H4 (cell line): ENCODE data around the gene MLXIP. TPM values are rescaled to one million over a fixed set of nuclear protein-coding genes. Genes with fewer than 3 reads are reported as not detected.

Source experiments
- DNase-seq: peaks from one replicate; pipeline ENCODE4 v3.0.0-alpha.2; 2015; ENCODE audit warnings: low spot score
- total RNA-seq: library from RNA; depleted of rRNA; stranded (reverse); fragments of >200 nt; shearing (Covaris generic); gene quantifications from 2 replicates; pipeline ENCODE4 v1.2.3, GENCODE V29; 2014

Gene MLXIP
- total RNA-seq, 1 experiment from 2014 or later, result 5.0 TPM

DNA sequence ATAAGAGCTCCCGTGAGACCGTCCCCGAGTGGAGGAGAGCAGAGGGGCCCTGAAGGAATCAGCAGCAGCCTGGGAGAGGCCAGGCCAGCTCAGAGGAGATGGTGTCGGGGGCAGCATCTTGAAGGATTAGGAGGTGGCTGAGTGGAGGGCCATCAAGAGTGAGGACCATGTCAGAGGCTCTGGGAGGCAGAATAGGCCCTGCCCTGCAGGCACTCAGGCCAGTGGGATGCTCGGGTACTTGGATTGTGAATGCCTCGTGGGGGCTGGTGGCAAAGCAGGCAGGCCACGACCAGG lies 47.7 kb downstream of the MLXIP start:
- no peak for DNase-seq

DNA sequence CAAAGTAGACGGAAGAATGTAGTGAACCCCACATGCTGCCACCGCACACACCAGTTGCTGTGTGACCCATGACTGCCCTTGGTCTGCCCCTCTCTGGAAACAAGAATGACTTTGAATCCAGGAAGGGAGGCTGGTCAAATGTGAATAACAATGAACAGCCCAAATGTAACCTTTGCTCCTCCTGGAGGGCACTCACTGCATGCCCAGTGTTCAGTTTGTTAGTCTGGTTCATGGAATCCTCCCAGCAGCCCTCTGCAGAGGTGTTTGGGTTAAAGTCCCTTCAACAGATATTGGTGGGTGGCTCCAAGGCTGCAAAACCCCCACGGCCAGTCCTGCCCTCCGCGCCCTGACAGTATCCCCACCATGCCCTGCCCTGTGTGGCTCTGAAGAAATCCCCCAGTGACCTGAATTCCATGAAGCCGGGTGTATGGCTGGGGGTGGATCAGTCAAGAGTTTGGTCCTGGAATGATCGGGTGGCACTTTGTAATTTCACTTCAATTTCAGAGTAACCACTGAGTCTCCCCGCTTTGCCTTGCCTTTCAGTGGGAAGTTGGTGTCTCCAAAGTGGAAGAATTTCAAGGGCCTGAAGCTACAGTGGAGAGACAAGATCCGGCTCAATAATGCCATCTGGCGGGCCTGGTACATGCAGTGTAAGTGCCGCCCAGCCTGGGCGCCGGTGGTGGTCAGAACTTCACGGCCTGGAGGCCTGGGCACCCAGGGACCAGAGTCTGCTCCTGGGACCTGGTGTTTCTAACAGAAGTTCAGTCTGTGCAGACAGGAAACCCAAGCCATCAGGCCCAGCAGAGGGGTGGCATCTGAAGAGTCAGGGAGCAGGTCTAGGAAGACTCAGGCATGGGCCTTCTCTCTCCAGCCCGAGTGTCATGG lies 48.4 kb downstream of the MLXIP start:
- DNase-seq, result no peak

DNA sequence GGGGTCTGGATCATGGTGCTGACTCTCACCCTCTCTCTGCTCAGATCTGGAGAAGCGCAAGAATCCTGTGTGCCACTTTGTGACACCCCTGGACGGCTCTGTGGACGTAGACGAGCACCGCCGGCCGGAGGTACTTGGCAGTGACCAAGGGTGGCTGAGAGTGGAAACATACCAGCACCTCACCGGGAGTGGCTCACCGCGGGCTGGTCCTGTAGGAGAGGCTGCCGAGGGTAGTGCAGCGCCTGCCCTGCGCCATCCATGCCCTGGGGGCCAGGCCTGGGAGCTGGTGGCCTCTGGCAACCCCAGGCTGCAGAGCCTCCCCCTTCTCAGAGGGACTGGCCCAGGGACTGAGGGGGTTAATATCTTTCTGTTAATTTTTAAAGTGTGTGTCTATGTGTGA lies 49.3 kb downstream of the MLXIP start:
- DNase-seq, result no peak

DNA sequence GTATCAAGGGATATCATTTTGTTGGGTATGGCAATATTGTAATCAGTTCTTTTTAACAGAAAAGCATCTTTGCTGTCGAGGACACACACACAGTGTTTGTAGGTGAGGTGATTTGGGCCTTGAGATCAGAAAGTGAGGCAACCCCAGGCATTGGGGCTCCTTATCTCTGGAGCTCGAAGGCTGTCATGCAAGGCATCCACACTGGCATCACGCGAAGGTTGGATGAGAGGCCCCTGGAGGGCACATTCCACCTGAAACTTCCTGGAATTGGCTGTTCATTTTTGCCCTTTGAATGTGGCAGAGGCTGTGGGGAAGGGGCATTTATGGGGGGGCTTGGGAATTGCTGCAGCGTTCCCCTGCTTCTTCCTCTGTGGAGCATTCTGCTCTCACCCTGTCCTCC lies 49.9 kb downstream of the MLXIP start:
- DNase-seq, result no peak

DNA sequence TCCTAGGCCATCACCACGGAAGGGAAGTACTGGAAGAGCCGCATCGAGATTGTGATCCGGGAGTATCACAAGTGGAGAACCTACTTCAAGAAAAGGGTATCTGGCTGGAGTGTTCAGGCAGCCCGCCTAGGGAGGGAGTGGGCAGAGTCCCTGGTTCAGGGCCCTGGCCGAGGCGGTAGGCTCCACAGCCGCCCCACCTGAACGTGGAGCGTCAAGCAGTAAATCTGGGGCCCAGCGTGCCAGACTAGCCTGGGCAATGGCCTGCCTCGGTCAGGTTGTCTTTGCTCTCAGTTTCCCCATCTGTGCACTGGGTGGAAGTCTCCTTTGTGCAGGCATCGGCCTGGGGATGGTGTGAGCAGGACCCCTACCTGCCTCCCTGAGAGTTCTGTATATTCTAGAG lies 50.6 kb downstream of the MLXIP start:
- no peak for DNase-seq

DNA sequence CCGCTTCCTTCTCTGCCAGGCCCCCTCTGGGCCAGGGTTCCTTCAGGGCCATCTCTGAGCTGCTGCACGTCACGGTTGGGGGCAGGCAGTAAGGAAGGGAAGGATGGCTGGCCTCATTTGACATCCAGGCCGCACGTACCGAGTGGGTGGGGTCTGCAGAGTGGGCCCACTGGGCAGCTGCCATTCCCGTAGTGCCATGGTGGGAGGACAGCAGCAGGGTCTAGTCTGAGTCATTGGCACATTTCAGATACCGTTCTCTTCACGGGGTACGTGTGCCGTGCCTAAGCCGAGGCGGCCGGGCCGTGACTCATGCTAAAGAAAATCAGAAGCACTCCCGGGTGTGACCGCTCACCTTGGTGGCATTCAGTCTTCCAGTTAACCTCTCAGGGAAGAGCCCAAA lies 51.6 kb downstream of the MLXIP start:
- no peak for DNase-seq

DNA sequence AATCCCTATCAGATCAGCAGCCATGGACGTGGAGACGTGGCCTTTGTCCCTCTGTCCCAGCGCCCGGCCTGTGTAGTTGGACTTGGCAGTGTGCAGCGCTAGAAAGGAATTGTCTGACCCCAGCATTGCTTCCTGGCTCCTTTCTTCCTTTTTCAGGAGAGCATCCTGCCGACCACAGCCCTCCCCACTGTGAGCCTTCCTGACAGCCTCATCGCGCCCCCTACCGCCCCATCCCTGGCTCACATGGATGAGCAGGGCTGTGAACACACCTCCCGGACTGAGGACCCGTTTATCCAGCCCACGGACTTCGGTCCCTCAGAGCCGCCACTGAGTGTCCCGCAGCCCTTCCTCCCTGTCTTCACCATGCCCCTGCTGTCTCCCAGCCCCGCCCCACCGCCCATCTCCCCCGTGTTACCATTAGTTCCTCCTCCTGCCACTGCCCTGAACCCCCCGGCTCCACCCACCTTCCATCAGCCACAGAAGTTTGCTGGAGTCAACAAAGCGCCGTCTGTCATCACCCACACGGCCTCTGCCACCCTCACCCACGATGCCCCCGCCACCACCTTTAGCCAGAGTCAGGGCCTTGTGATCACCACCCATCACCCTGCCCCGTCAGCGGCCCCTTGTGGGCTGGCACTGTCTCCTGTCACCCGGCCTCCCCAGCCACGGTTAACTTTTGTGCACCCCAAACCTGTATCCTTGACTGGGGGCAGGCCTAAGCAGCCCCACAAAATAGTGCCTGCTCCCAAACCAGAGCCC lies 54.8 kb downstream of the MLXIP start:
- DNase-seq, result no peak

DNA sequence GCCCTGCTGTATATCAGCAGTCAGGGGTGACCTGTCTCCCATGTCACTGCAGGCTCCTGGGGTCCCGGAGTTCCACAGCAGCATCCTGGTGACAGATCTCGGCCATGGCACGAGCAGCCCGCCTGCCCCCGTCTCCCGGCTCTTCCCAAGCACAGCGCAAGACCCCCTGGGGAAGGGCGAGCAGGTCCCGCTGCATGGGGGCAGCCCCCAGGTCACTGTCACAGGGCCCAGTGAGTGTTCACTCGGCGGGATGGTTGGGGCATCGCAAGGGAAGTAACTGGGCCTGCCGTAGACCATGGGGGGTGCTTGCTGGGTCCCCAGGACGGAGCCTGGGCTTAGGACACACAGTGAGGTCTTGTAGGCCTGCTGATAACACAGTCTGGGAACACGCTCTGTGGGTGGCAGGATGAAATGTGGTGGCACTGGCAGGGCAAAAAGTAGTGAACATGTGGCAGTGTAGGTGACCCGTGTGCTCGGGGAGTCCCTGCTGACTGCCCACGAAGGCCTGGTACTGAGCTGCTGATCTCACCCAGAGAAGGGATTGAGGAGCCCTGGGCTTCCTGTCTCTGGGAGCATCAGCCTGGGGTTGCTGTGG lies 57.0 kb downstream of the MLXIP start:
- DNase-seq, result no peak

DNA sequence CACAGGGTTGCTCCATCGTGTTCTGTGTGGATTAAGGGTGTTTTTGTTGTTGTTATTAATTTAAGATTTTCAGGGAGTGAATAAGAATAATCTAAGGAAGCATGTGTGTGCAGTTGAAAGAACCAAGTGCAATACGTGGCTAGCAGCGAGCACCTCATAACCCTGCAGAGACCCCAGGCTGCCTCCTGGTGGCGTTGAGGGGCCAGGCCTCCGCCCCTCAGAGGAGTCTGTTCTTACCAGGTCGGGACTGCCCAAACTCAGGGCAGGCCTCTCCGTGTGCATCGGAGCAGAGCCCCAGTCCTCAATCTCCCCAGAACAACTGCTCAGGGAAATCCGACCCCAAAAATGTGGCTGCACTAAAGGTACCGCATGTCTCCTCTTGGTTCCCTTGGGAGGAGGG lies 58.7 kb downstream of the MLXIP start:
- no peak for DNase-seq

DNA sequence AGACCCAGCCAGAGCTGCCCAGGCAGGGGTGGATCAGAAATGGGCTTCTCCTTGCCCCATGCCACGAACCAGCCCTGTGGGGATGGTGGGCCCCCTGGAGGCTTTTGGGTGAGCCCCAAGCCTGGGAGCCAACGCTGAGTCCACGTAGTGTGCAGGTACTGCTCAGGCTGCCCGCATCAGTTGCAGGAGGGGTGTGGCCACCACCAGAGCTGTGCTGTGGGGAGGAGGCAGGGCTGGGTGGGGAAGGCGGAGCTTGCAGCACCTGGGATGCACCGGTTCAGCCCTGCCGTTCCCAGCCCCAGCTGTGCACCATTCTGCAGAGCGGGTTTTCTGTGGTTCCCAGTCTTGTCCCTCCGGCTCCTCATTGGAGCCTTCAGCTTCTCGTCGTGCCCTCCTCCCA lies 59.1 kb downstream of the MLXIP start:
- no peak for DNase-seq

DNA sequence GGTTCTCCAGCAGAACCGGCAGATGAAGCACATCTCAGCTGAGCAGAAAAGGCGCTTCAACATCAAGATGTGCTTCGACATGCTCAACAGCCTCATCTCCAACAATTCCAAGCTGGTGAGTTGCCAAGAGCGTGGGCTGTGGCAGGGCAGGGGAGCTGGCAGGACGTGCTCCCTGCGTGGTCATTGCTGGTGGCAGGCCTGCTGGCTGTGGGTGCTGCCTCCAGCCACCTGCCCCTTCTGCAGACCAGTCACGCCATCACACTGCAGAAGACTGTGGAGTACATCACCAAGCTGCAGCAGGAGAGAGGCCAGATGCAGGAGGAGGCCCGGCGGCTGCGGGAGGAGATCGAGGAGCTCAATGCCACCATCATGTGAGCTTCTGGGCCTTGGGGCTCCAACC lies 59.6 kb downstream of the MLXIP start:
- DNase-seq, result no peak

DNA sequence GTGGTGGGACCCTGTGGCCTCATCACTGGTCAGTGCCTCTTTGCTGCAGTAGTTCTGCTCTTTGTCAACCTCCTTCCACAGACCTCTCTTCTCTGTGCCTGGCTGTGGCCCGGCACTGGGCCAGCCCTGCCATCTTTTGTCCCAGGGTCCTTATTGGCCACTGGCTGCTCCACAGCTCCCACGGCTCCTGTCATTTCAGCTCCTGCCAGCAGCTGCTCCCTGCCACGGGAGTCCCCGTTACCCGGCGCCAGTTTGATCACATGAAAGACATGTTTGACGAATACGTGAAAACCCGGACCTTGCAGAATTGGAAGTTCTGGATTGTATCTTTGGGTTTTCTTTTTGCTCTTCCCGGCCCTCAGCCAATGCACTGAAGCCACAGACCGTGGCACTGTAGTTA lies 60.1 kb downstream of the MLXIP start:
- DNase-seq, result no peak

DNA sequence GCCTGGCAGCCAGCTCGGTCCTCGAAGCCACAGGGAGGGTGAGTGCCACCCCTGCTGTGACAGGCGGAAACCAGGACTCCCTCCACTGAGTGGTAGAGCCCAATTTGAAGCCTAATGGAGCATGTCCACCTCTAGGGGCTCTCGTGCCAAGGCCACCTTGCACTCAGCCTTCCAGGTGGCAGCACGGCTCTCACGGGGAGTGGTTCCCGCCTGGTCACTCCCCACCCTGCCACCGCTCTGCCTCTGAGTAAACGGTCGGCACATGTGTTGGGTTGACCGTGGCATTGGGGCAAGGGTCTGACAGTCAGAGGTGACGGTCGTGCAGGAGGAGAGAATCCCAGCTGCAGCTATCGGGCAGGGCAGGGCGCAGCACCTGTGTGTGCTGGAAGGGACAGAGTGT lies 60.7 kb downstream of the MLXIP start:
- no peak for DNase-seq

DNA sequence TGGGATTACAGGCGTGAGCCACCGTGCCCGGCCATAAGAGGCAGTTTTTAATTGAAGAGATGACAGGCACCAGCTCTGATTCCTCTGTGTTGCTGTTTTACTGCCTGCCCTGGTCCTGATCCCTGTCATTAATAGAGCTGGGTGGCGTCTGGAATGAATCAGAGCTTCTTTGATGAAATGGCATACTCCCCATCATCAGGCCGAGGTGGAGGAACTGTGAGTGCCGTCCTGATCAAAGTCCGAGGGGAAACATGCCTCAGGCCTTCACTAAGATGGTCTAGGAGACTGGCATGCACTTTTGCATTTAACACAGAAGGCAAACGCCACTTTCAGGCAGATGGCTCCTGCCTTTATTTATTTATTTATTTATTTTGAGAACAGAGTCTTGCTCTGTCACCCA lies 61.4 kb downstream of the MLXIP start:
- DNase-seq, result no peak

DNA sequence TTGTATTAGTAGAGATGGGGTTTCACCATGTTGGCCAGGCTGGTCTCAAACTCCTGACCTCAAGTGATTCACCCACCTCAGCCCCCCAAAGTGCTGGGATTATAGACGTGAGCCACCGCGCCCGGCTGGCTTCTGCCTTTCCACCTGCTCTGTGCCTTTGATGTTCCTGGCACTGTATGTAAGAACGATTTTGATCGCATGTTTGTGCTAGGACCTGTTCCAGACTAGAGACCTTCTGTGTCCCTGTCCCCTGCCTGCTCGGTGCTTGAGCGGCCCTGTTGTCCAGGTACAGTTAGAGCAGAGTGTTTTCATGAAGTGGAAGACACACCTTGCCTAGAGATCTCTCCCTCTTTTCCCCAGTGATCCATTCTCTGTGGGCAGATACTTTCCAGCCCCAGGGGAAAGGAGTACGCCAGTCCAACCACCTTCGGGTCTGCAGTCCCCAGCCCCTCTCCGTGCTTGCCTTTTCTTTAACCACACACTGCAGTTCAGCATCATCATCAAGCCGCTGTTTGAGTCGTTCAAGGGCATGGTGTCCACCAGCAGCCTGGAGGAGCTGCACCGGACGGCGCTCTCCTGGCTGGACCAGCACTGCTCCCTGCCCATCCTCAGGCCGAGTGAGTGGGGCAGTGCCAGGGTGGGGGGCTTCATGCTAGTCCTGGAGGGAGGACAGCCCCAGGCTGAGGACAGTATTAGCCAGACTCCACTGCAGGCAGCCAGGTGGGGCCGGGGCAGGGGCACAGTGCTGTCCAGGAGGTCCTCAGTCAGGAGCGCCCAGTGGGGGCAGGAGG lies 62.1 kb downstream of the MLXIP start:
- no peak for DNase-seq

DNA sequence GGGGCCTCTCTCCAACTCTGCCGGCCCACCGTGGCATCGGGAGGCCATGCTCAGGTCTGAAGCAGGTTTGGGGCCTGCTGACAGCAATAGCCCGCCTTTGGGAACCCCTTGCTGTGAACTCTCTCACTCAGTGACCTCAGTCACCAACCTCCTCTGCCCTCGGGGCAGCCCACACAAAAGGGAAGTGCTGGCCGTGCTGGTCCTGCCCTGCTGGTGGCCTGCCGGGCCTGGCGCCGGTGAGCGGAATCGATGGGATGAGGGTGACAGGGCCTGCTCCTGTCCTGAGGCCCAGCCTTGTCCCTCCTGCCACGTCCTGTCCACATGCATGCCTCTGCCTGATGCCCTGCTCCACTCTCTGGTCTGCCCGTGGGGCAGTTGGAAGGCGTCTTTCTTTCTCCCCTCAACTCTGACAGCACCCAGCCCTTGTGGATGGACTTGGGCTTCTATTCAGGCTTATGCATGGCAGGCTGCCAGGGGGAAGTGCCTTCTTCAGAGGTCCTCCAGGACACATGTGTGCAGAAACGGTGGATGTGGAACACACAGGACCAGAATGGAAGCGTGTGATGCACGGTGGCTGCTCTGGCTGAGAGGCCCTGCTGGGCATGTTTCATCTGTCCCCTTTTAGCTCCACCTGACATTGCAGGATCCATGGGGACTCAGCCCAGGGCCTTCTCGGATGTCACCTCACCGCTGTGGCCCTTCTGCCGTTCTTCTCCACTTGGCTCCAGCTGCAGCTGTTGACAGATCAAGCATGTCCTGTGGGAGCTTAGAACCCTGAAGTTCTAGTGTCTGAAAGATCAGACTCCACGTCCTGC lies 63.6 kb downstream of the MLXIP start:
- no peak for DNase-seq

DNA sequence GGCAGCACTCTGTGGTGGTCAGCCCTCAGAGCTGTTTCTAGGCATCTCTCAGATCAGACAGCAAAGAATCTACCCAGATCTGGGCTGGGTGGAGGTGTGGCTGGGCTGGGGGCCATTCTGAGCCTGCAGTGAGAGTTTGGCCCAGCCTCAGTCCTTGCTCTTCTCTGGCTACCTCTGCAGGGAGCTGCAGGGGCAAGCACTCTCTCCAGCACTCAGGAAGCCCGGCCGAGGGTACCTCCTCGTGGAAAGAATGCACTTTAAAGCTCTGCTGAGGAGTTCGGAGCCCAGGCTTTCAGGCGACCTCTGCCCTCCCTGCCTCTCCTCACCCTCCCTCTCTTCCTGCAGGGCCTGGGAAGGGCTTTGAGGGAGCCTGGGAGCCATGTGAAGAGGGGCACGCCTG lies 64.3 kb downstream of the MLXIP start:
- DNase-seq, result no peak

DNA sequence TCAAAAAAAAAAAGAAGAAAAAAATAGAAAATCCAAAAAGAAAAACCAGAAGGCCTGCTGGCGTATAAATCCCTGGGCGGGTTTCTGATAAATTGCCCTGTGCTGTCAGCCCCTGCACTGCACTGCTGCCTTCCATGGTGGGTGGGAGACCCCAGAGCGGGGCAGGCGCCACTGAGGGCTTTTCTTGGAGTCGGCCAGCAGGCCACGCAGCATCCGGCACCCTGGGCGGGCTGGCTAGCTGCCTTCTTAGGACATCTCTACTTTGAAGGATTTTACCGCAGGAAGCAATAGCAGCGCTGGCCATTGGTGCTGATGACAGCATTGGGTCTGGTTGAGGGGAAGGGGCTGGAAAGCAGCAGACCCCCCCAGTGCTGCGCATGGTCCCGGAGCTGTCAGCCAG lies 66.3 kb downstream of the MLXIP start:
- DNase-seq, result no peak

DNA sequence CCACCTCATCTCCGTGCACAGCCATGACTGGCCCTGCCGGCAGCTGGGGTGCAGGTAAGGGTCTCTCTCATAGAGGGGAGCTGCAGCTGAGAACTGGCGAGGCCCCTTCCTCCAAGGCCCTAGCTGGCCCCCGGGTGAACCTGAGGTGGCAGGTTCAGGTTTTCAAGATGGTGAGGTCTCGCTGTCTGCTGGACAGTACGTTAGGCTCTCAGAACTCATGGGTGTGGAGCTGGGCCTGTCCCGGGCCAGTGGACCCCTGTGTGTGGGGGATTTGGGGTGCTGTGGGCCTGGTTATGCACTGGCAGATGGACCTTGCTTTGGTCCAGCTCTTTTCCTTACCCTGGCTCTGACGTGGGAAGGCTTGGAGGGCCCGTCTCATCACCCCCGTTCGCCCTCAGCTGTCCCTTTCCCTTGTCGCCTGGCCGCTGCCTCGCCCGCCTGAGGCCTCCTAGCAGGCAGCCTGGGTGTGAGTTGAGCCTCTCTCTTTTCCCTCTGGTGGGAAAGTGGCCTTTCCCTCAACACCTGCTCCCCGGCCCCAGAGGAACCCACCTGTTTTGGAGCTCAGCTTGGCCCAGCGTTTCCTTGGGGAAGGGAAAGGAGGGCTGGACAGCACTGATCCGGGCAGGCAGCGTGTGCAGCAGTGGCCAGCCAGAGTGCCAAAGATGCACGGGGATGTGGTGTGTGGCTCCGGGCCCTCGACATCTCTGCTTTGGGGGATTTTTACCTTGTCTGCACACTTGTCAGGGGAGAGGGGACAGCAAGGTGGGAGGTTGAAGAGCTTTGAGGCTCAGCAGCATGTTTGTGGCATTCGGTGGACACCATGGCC lies 67.2 kb downstream of the MLXIP start:
- no peak for DNase-seq

DNA sequence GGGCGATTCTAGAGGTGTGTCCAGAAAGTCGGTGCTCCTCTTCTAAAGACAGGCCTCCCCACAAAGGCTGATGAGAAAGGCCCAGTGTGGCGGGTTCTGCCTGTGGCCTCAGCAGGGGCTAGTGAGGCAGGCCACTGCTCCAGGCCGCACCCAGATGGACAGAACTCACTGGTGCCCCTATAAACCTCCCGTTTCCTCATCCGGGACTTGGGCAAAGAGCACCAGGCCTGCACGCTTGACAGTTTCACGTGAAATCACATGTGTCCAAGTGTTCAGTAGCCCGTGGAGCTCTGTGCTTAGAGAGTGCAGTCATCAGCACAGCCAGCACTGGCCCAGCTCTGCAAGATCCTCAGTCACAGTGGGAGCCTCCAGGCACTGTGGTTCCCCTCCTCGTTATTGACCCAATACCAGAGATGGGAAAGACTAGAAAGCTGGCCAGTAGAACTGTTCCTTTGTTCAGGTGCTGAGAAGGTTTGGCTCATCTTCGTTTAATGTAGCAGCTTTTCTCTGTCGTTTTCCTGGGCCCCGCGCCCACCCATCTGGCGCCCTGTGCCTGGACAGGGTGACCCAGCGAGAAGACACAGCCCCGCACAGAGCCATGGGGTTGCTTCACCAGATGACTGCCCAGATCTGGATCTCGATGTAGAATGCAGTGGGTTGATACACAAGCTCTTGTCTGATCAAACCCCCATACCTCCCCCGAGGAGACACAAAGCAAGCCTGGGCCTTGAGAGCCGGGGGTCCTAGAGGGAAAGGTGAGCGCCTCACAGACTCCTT lies 69.1 kb downstream of the MLXIP start:
- DNase-seq, result no peak
